Testis (tissue), 2 donors: ENCODE measurements around the gene LENG1.

ENCODE experiments used
- CTCF ChIP-seq, 3 experiments: fragments of 450-650 bp in 2 of 3; fragments of 200-600 bp in 1 of 3; sonication (generic) in 1 of 3; IDR thresholded peaks; one replicate each; pipeline ENCODE4 v1.5.1; 2016 to 2019; ENCODE audit warnings: antibody characterized with exemption in 3 of 3, mild to moderate bottlenecking in 2 of 3, moderate library complexity in 1 of 3
- POLR2A ChIP-seq: fragments of 450-650 bp; IDR thresholded peaks from one replicate; pipeline ENCODE4 v1.6.1; 2017; ENCODE audit warnings: antibody characterized with exemption, mild to moderate bottlenecking, moderate library complexity

GRCh38 chr19:54178581-54179261 is 19.2 kb upstream of the LENG1 start:
- no peak for TF ChIP-seq CTCF (IDR thresholded peaks at IDR 0.05)
- TF ChIP-seq POLR2A = no peak
